Stimulated activated CD4-positive, alpha-beta T cell treated with anti-CD3 and anti-CD28 coated beads, Interleukin-12 subunit alpha, Interleukin-12 subunit beta, amount 100 ng/mL, for 24 hours (primary cell): ENCODE data around the gene ADCYAP1R1.

Experiments
- DNase-seq, 2 experiments: peaks; one replicate each; pipeline ENCODE4 v3.0.0-alpha.2; 2020; ENCODE audit warnings: low read depth in 2 of 2

Gene ADCYAP1R1

GRCh38 chr7:31068006-31068675 is 16.0 kb downstream of the ADCYAP1R1 start:
- no peak for DNase-seq

- DNase-seq: no peak
Measured at GRCh38 chr7:31069860-31070555, 17.9 kb downstream of the ADCYAP1R1 start.

- no peak for DNase-seq
Measured at GRCh38 chr7:31070991-31071644, 19.0 kb downstream of the ADCYAP1R1 start.

GRCh38 chr7:31071645-31072029 is 19.5 kb downstream of the ADCYAP1R1 start:
- no peak for DNase-seq

- no peak for DNase-seq
Measured at GRCh38 chr7:31073326-31074119, 21.4 kb downstream of the ADCYAP1R1 start.

- no peak for DNase-seq
Measured at GRCh38 chr7:31074120-31074383, 21.9 kb downstream of the ADCYAP1R1 start.

GRCh38 chr7:31074403-31075085 is 22.4 kb downstream of the ADCYAP1R1 start:
- no peak for DNase-seq

GRCh38 chr7:31075086-31075405 is 22.9 kb downstream of the ADCYAP1R1 start:
- DNase-seq: no peak

- no peak for DNase-seq
Measured at GRCh38 chr7:31076051-31076450, 23.9 kb downstream of the ADCYAP1R1 start.

GRCh38 chr7:31076641-31077310 is 24.7 kb downstream of the ADCYAP1R1 start:
- DNase-seq: no peak

- no peak for DNase-seq
Measured at GRCh38 chr7:31077484-31078362, 25.6 kb downstream of the ADCYAP1R1 start.

GRCh38 chr7:31078363-31078990 is 26.4 kb downstream of the ADCYAP1R1 start:
- DNase-seq: no peak

GRCh38 chr7:31079126-31079823 is 27.2 kb downstream of the ADCYAP1R1 start:
- DNase-seq: no peak

GRCh38 chr7:31079824-31080511 is 27.9 kb downstream of the ADCYAP1R1 start:
- DNase-seq: no peak

- DNase-seq: no peak
Measured at GRCh38 chr7:31080763-31081162, 28.7 kb downstream of the ADCYAP1R1 start.

- no peak for DNase-seq
Measured at GRCh38 chr7:31082017-31082416, 29.9 kb downstream of the ADCYAP1R1 start.

GRCh38 chr7:31082447-31082846 is 30.3 kb downstream of the ADCYAP1R1 start:
- no peak for DNase-seq

- no peak for DNase-seq
Measured at GRCh38 chr7:31083210-31083786, 31.2 kb downstream of the ADCYAP1R1 start.
